Keratinocyte (primary cell): ENCODE data around the gene DBNDD1. TPM values are rescaled to one million over a fixed set of nuclear protein-coding genes. Genes with fewer than 3 reads are reported as not detected.

Experiments used
- DNase-seq: peaks from one replicate; pipeline ENCODE4 v3.0.0-alpha.2; 2011; ENCODE audit warnings: low read depth, missing footprints, low spot score
- FAIRE-seq: peaks from 2 replicates; lab custom pipeline; 2011; peaks lifted over from hg19 to GRCh38; lab: Jason Lieb, UNC
- H2AFZ ChIP-seq: 2 replicates; pipeline ENCODE4 v1.6.0; 2012; ENCODE audit warnings: low read length, control low read depth, inconsistent platforms; ENCODE audit not compliant: control insufficient read depth
- H3K27ac ChIP-seq: 2 replicates; pipeline ENCODE4 v1.5.1; 2011; ENCODE audit warnings: low read length; ENCODE audit not compliant: control insufficient read depth, insufficient read depth
- H3K27me3 ChIP-seq: 3 replicates; pipeline ENCODE4 v1.6.0; 2011; ENCODE audit warnings: low read length; ENCODE audit not compliant: control insufficient read depth, insufficient read depth; ENCODE audit errors: extremely low read depth
- H3K36me3 ChIP-seq, 2 experiments: 2 replicates in 1 of 2; 3 replicates in 1 of 2; pipeline ENCODE4 v1.5.1; 2011; ENCODE audit warnings: low read length in 2 of 2, mild to moderate bottlenecking in 1 of 2; ENCODE audit not compliant: control insufficient read depth in 2 of 2, insufficient read depth in 2 of 2; ENCODE audit errors: extremely low read depth in 1 of 2
- H3K4me1 ChIP-seq: 3 replicates; pipeline ENCODE4 v1.5.1; 2011; ENCODE audit warnings: low read length; ENCODE audit not compliant: control insufficient read depth, insufficient read depth; ENCODE audit errors: extremely low read depth
- H3K4me2 ChIP-seq: 3 replicates; pipeline ENCODE4 v1.6.0; 2011; ENCODE audit warnings: low read depth, low read length; ENCODE audit not compliant: control insufficient read depth, insufficient read depth; ENCODE audit errors: extremely low read depth
- H3K4me3 ChIP-seq, 3 experiments: fragments of 200-600 bp in 1 of 3; sonication (generic) in 1 of 3; 2 replicates in 2 of 3; 3 replicates in 1 of 3; pipeline ENCODE4 v1.5.1; 2011 to 2016; ENCODE audit warnings: low read length in 3 of 3, mild to moderate bottlenecking in 3 of 3, control low read depth in 2 of 3, inconsistent platforms in 1 of 3, low read depth in 1 of 3, mixed read lengths in 1 of 3, mixed run types in 1 of 3, moderate library complexity in 1 of 3; ENCODE audit not compliant: control insufficient read depth in 2 of 3, insufficient read depth in 2 of 3; ENCODE audit errors: extremely low read depth in 1 of 3
- H3K79me2 ChIP-seq: 2 replicates; pipeline ENCODE4 v1.6.0; 2012; ENCODE audit warnings: low read length; ENCODE audit not compliant: control insufficient read depth, insufficient read depth
- H3K9ac ChIP-seq: 3 replicates; pipeline ENCODE4 v1.6.0; 2011; ENCODE audit warnings: low read length; ENCODE audit not compliant: control insufficient read depth, insufficient read depth; ENCODE audit errors: extremely low read depth
- H3K9me1 ChIP-seq: 3 replicates; pipeline ENCODE4 v1.6.0; 2011; ENCODE audit warnings: low read length; ENCODE audit not compliant: control insufficient read depth, insufficient read depth; ENCODE audit errors: extremely low read depth
- H3K9me3 ChIP-seq: 2 replicates; pipeline ENCODE4 v1.5.1; 2012; ENCODE audit warnings: low read depth, low read length; ENCODE audit not compliant: control insufficient read depth
- H4K20me1 ChIP-seq: 3 replicates; pipeline ENCODE4 v1.6.0; 2011; ENCODE audit warnings: low read length; ENCODE audit not compliant: control insufficient read depth, insufficient read depth; ENCODE audit errors: extremely low read depth
- EZH2 ChIP-seq: IDR thresholded peaks from one replicate; pipeline ENCODE4 v1.6.1; 2012; ENCODE audit warnings: inconsistent platforms, mild to moderate bottlenecking, low read length, moderate library complexity
- dilution Hi-C: fragments of 300-500 bp; cut with MboI; formaldehyde crosslinking; loops from one replicate; pipeline ENCODE4 v1.7.0; 2020; ENCODE audit warnings: low sequenced_read_pairs; ENCODE audit not compliant: extremely low pct_ligation_motif_present
- polyA plus RNA-seq, 5 experiments: library from polyadenylated mRNA; depleted of rRNA in 3 of 5; stranded (reverse) in 3 of 5; stranded (forward) in 1 of 5; unstranded in 1 of 5; fragments of >200 nt; gene quantifications; 1 replicate in 1 of 5; 2 replicates in 3 of 5; 3 replicates in 1 of 5; pipeline versions ENCODE4 v1.2.1 to v1.2.3, GENCODE V29; 2011 to 2012; ENCODE audit warnings: missing spikeins in 2 of 5, low read depth in 1 of 5, low replicate concordance in 1 of 5
- TF ChIP-seq, protein P1 (sequence below), 3 experiments: IDR thresholded peaks in 1 of 3; conservative IDR thresholded peaks in 1 of 3; optimal IDR thresholded peaks in 1 of 3; 2 replicates in 2 of 3; 3 replicates in 1 of 3; pipeline versions ENCODE3 to v1.5.1; 2011; ENCODE audit warnings: low read length in 3 of 3, mild to moderate bottlenecking in 3 of 3, moderate library complexity in 2 of 3, control low read depth in 1 of 3, inconsistent platforms in 1 of 3; ENCODE audit not compliant: insufficient read depth in 2 of 3; ENCODE audit errors: extremely low read depth in 1 of 3

The DBNDD1 gene
- polyA plus RNA-seq, 1 donor (not counting 4 experiments of a cell fraction or from before 2014, with no cell fraction given), result 1.7 TPM

GRCh38 chr16:90005956-90006663 is 13.1 kb downstream of the DBNDD1 start:
- dilution Hi-C loops, result no loop called here
- Histone ChIP-seq H2AFZ (no peak overlapping the region), H3K27ac (no peak overlapping the region), H3K27me3 (no peaks in the 10 kb centered on the region), H3K36me3 (peaks cover 0 to 2% of the 10 kb centered on the region in 2 experiments), H4K20me1 (no peaks in the 10 kb centered on the region), H3K9ac (no peak overlapping the region), H3K79me2 (no peaks in the 10 kb centered on the region), H3K4me3 (no peak overlapping the region), H3K9me3 (no peaks in the 10 kb centered on the region), H3K4me2 (no peak overlapping the region), H3K9me1 (no peaks in the 10 kb centered on the region), H3K4me1 (no peaks in the 10 kb centered on the region)
- TF ChIP-seq, protein P1, sequence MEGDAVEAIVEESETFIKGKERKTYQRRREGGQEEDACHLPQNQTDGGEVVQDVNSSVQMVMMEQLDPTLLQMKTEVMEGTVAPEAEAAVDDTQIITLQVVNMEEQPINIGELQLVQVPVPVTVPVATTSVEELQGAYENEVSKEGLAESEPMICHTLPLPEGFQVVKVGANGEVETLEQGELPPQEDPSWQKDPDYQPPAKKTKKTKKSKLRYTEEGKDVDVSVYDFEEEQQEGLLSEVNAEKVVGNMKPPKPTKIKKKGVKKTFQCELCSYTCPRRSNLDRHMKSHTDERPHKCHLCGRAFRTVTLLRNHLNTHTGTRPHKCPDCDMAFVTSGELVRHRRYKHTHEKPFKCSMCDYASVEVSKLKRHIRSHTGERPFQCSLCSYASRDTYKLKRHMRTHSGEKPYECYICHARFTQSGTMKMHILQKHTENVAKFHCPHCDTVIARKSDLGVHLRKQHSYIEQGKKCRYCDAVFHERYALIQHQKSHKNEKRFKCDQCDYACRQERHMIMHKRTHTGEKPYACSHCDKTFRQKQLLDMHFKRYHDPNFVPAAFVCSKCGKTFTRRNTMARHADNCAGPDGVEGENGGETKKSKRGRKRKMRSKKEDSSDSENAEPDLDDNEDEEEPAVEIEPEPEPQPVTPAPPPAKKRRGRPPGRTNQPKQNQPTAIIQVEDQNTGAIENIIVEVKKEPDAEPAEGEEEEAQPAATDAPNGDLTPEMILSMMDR (optimal IDR thresholded peaks at IDR 0.05 in 1 of 3, IDR thresholded peaks at IDR 0.05 in 1 of 3, conservative IDR thresholded peaks at IDR 0.05 in 1 of 3; ENCODE audit: extremely low read depth in 1 of 3, insufficient read depth in 2 of 3, low read length in 3 of 3), result no peak
- no peak for TF ChIP-seq EZH2
- DNase-seq (no peak), FAIRE-seq (no peak)

DNA sequence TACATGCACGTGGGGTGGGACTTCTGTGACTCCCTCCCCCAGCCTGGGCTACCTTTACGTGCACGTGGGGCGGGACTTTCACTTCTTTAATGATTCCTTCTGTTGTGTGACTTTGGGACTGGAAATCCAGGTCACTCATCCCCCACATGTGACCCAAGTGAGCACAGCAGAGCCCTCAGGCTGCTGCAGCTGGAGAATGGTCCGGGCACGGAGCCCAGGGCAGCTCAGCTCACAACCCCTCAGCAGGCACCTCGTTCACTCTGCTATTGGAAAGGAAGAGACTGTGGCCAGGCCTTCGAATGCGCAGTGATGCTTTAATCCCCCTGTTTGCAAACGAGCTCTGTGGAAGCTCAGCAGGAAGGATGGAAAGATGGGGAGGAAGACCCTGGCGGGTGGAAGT is 14.7 kb downstream of the DBNDD1 start:
- Histone ChIP-seq H3K27me3 (no peaks in the 10 kb centered on the region), H3K36me3 (peaks cover under 1 to 4% of the 10 kb centered on the region in 2 experiments), H3K4me2 (no peak overlapping the region), H3K9ac (no peak overlapping the region), H3K4me1 (no peaks in the 10 kb centered on the region), H3K27ac (no peak overlapping the region), H3K79me2 (no peaks in the 10 kb centered on the region), H2AFZ (no peak overlapping the region), H3K9me1 (no peaks in the 10 kb centered on the region), H3K4me3 (no peak overlapping the region), H4K20me1 (no peaks in the 10 kb centered on the region), H3K9me3 (no peaks in the 10 kb centered on the region)
- no peak for FAIRE-seq
- no peak for TF ChIP-seq EZH2
- TF ChIP-seq, protein P1 (optimal IDR thresholded peaks at IDR 0.05 in 1 of 3, IDR thresholded peaks at IDR 0.05 in 1 of 3, conservative IDR thresholded peaks at IDR 0.05 in 1 of 3; ENCODE audit: extremely low read depth in 1 of 3, insufficient read depth in 2 of 3, low read length in 3 of 3), result no peak
- dilution Hi-C loops, result no loop called here
- DNase-seq, result no peak
